HG03575 (cell line): Measurements from ENCODE around the gene SLC9A1.

Experiments
- ATAC-seq: cut with Tn5 transposase; IDR thresholded peaks from one replicate; pipeline ENCODE4 v1.9.1; 2021; ENCODE audit not compliant: unreplicated experiment, insufficient number of reproducible peaks, low FRiP score; ENCODE audit errors: extremely low read depth

SLC9A1 gene

GRCh38 chr1:27052527-27052926, 102.4 kb downstream of the SLC9A1 start:
- ATAC-seq, result no peak

GRCh38 chr1:27049607-27050006, 105.3 kb downstream of the SLC9A1 start:
- no peak for ATAC-seq

GRCh38 chr1:27049100-27049499, 105.8 kb downstream of the SLC9A1 start:
- ATAC-seq, result no peak
